Thoracic aorta (tissue), 2 donors: ENCODE data around the gene INKA1. TPM values are rescaled to one million over a fixed set of nuclear protein-coding genes. Genes with fewer than 3 reads are reported as not detected.

ENCODE experiments used
- ATAC-seq: fragments of 150-250 bp; one replicate; pipeline ENCODE4 v1.8.0; 2017; ENCODE audit warnings: low read depth; ENCODE audit not compliant: insufficient number of reproducible peaks, low FRiP score
- DNase-seq: peaks from one replicate; pipeline ENCODE4 v3.0.0-alpha.2; 2020; ENCODE audit warnings: low spot score
- H3K27ac ChIP-seq, 2 donors: fragments of 200-600 bp; sonication (generic); 1 replicate in 1 of 2; 2 replicates in 1 of 2; pipeline ENCODE4 v1.5.1; 2016; ENCODE audit warnings: mild to moderate bottlenecking in 2 of 2, moderate library complexity in 2 of 2
- H3K27me3 ChIP-seq: fragments of 200-600 bp; sonication (generic); replicated peaks from 2 replicates; pipeline ENCODE4 v1.6.0; 2016; ENCODE audit warnings: mild to moderate bottlenecking; ENCODE audit not compliant: insufficient read depth
- H3K36me3 ChIP-seq: fragments of 200-600 bp; sonication (generic); one replicate; pipeline ENCODE4 v1.5.1; 2016
- H3K4me1 ChIP-seq, 2 donors: fragments of 200-600 bp; sonication (generic); 1 replicate in 1 of 2; 2 replicates in 1 of 2; pipeline versions ENCODE4 v1.5.1 to v1.6.0; 2016; ENCODE audit warnings: low read depth in 2 of 2, mild to moderate bottlenecking in 1 of 2; ENCODE audit not compliant: control insufficient read depth in 1 of 2
- H3K4me3 ChIP-seq: fragments of 200-600 bp; sonication (generic); 2 replicates; pipeline ENCODE4 v1.5.1; 2016; ENCODE audit warnings: mild to moderate bottlenecking
- H3K9me3 ChIP-seq: fragments of 200-600 bp; sonication (generic); 2 replicates; pipeline ENCODE4 v1.5.1; 2016
- total RNA-seq, 2 donors: library from RNA; depleted of rRNA; stranded (reverse); fragments of >200 nt; gene quantifications; one replicate each; pipeline versions ENCODE4 v1.1.0 to v1.2.3, GENCODE V29; 2016
- TF ChIP-seq, protein P1 (sequence below): fragments of 200-600 bp; sonication (generic); IDR thresholded peaks from one replicate; pipeline ENCODE4 v1.5.1; 2019; ENCODE audit warnings: antibody characterized with exemption

INKA1 gene
- total RNA-seq, 2 donors from 2014 or later: 6.4 to 9.2 TPM

DNA sequence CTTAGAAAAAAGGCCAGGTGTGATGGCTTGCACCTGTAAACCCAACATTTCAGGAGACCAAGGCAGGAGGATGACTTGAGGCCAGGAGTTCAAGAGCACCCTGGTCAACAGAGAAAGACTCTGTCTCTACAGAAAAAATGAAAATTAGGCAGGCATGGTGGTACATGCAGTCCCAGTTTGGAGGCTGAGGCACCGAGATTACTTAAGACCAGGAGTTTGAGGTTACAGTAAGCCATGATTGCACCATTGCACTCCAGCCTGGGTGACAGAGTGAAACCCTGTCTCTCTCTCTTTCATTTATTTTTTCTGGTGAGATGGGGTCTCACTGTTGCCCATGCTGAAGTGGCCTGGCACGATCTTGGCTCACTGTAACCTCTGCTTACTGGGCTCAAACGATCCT, 41.4 kb upstream of the INKA1 start:
- Histone ChIP-seq H3K36me3 (no peaks in the 10 kb centered on the region), H3K4me3 (no peak overlapping the region), H3K9me3 (no peaks in the 10 kb centered on the region), H3K4me1 (no peaks in the 10 kb centered on the region), H3K27me3 (no peaks in the 10 kb centered on the region), H3K27ac (no peak overlapping the region)
- TF ChIP-seq, protein P1, sequence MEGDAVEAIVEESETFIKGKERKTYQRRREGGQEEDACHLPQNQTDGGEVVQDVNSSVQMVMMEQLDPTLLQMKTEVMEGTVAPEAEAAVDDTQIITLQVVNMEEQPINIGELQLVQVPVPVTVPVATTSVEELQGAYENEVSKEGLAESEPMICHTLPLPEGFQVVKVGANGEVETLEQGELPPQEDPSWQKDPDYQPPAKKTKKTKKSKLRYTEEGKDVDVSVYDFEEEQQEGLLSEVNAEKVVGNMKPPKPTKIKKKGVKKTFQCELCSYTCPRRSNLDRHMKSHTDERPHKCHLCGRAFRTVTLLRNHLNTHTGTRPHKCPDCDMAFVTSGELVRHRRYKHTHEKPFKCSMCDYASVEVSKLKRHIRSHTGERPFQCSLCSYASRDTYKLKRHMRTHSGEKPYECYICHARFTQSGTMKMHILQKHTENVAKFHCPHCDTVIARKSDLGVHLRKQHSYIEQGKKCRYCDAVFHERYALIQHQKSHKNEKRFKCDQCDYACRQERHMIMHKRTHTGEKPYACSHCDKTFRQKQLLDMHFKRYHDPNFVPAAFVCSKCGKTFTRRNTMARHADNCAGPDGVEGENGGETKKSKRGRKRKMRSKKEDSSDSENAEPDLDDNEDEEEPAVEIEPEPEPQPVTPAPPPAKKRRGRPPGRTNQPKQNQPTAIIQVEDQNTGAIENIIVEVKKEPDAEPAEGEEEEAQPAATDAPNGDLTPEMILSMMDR: no peak
- ATAC-seq (no peak), DNase-seq (no peak)

DNA sequence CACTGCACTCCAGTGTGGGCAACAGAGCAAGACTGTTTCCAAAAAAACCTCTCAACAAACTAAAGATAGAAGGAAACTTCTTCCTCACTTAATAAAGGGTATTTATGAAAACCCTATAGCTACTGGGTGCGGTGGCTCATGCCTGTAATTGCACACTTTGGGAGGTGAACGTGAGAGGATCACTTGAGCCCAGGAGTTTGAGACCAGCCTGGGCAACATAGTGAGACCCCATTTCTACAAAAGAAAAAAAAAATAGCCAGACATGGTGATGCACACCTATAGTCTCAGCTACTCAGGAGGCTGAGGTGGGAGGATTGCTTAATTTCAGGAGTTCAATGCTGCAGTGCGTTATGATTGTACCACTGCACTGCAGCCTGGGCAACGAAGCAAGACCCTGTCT, 39.1 kb upstream of the INKA1 start:
- Histone ChIP-seq H3K9me3 (no peaks in the 10 kb centered on the region), H3K4me3 (no peak overlapping the region), H3K27me3 (no peaks in the 10 kb centered on the region), H3K36me3 (no peaks in the 10 kb centered on the region), H3K27ac (no peak overlapping the region), H3K4me1 (no peaks in the 10 kb centered on the region)
- ATAC-seq (no peak), DNase-seq (no peak)
- TF ChIP-seq, protein P1: no peak

GRCh38 chr3:49769286-49769915, 33.7 kb upstream of the INKA1 start:
- no peaks in the 10 kb centered on the region for H3K36me3 ChIP-seq
- H3K27ac ChIP-seq: no peak overlapping the region
- DNase-seq: no peak
- no peak for ATAC-seq
- H3K27me3 ChIP-seq: no peaks in the 10 kb centered on the region
- no peak overlapping the region for H3K4me3 ChIP-seq
- peaks cover 0 to 4% of the 10 kb centered on the region in 2 donors for H3K4me1 ChIP-seq
- no peaks in the 10 kb centered on the region for H3K9me3 ChIP-seq
- TF ChIP-seq, protein P1: no peak

GRCh38 chr3:49769926-49770325, 33.1 kb upstream of the INKA1 start:
- H3K9me3 ChIP-seq: no peaks in the 10 kb centered on the region
- H3K4me1 ChIP-seq: peaks cover under 1 to 7% of the 10 kb centered on the region in 2 donors
- no peak for ATAC-seq
- H3K36me3 ChIP-seq: no peaks in the 10 kb centered on the region
- TF ChIP-seq, protein P1: no peak
- H3K4me3 ChIP-seq: no peak overlapping the region
- no peak overlapping the region for H3K27ac ChIP-seq
- no peak for DNase-seq
- no peaks in the 10 kb centered on the region for H3K27me3 ChIP-seq

DNA sequence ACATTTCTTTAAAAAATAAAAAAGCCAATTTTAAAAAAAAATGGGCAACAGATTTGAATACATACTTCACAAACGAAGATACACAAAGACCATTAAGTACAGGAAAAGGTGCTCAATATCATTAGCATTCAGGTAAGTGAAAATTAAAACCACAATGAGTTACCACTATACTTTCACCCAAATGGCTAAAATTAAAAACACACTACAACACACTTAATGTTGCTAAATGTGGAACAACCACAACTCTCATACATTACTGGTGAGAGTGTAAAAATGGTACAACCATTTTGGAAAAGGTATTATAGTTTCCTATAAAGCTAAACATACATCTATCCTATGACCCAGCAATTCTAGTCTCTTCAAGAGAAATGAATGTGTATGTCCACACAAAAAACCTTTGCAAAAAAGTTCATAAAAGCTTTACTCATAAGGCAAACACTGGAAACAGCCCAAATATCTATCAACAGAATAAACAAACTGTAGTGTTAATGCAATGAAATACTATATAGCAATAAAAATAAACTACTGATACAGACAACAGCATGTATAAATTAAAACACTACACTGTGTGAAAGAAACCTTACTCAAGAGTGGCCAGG, 31.6 kb upstream of the INKA1 start:
- ATAC-seq (no peak), DNase-seq (no peak)
- no peaks in the 10 kb centered on the region for H3K27me3 ChIP-seq
- peaks cover 7% of the 10 kb centered on the region in 2 donors for H3K4me1 ChIP-seq
- H3K36me3 ChIP-seq: no peaks in the 10 kb centered on the region
- TF ChIP-seq, protein P1: no peak
- H3K9me3 ChIP-seq: no peaks in the 10 kb centered on the region
- H3K27ac ChIP-seq: no peak overlapping the region
- no peak overlapping the region for H3K4me3 ChIP-seq
